Keratinocyte (primary cell): ENCODE data around the gene G2E3.

ENCODE experiments used
- CTCF ChIP-seq, 3 experiments: IDR thresholded peaks in 1 of 3; conservative IDR thresholded peaks in 1 of 3; optimal IDR thresholded peaks in 1 of 3; 2 replicates in 2 of 3; 3 replicates in 1 of 3; pipeline versions ENCODE3 to v1.5.1; 2011; ENCODE audit warnings: low read length in 3 of 3, mild to moderate bottlenecking in 3 of 3, moderate library complexity in 2 of 3, control low read depth in 1 of 3, inconsistent platforms in 1 of 3; ENCODE audit not compliant: insufficient read depth in 2 of 3; ENCODE audit errors: extremely low read depth in 1 of 3
- EZH2 ChIP-seq: IDR thresholded peaks from one replicate; pipeline ENCODE4 v1.6.1; 2012; ENCODE audit warnings: inconsistent platforms, mild to moderate bottlenecking, low read length, moderate library complexity

- TF ChIP-seq EZH2: no peak
- no peak for TF ChIP-seq CTCF (optimal IDR thresholded peaks at IDR 0.05 in 1 of 3, IDR thresholded peaks at IDR 0.05 in 1 of 3, conservative IDR thresholded peaks at IDR 0.05 in 1 of 3; ENCODE audit: extremely low read depth in 1 of 3, insufficient read depth in 2 of 3, low read length in 3 of 3)
Observed at GRCh38 chr14:30614155-30614554, 55.2 kb downstream of the G2E3 start.
